GM12878 (cell line): ENCODE results near the gene ENPP6. TPM values are rescaled to one million over a fixed set of nuclear protein-coding genes. Genes with fewer than 3 reads are reported as not detected.

Experiments
- ATAC-seq: fragments of 200-7000 bp; cut with Tn5 transposase; 3 replicates; pipeline ENCODE4 v1.9.1; 2020; ENCODE audit warnings: mild to moderate bottlenecking, moderate library complexity
- BruUV-seq: library from RNA; stranded (reverse); fragments of 400-500 nt; replicated peaks from 2 replicates; lab custom pipeline; 2021; lab: Mats Ljungman, UMichigan
- CTCF ChIA-PET: fragments of 300-600 bp; sonication (Branson Sonifier 250); formaldehyde crosslinking; extraction: SDS; loops from one replicate; lab custom pipeline; 2021; ENCODE audit warnings: inconsistent platforms; lab: Yijun Ruan, JAX
- POLR2A ChIA-PET: fragments of 350-600 bp; formaldehyde crosslinking; extraction: SDS; loops from one replicate; lab custom pipeline; 2021; ENCODE audit warnings: inconsistent platforms; lab: Charles Lee
- RAD21 ChIA-PET: fragments of 300-600 bp; sonication (Branson Sonifier 250); formaldehyde crosslinking; loops from one replicate; lab custom pipeline; 2023; ENCODE audit warnings: antibody characterized with exemption; ENCODE audit not compliant: unreplicated experiment; lab: Charles Lee
- SMC1A ChIA-PET: fragments of 300-600 bp; sonication (Branson Sonifier 250); formaldehyde crosslinking; loops from one replicate; lab custom pipeline; 2023; ENCODE audit not compliant: unreplicated experiment, uncharacterized antibody; lab: Charles Lee
- DNase-seq: peaks from one replicate; pipeline ENCODE4 v3.0.0-alpha.2; 2011; ENCODE audit warnings: low read depth, low spot score
- FAIRE-seq: peaks from 3 replicates; lab custom pipeline; 2011; peaks lifted over from hg19 to GRCh38; lab: Jason Lieb, UNC
- H2AFZ ChIP-seq: 2 replicates; pipeline ENCODE4 v1.6.0; 2011; ENCODE audit warnings: low read depth, low read length, control low read depth; ENCODE audit not compliant: control insufficient read depth
- H3K27ac ChIP-seq: 2 replicates; pipeline ENCODE4 v1.5.1; 2011; ENCODE audit warnings: control low read depth; ENCODE audit not compliant: control insufficient read depth, insufficient read depth
- H3K27me3 ChIP-seq, 2 experiments: replicated peaks in 1 of 2; 2 replicates each; pipeline versions ENCODE4 v1.6.0 to v1.6.1; 2011; ENCODE audit warnings: low read length in 1 of 2; ENCODE audit not compliant: control insufficient read depth in 2 of 2, insufficient read depth in 2 of 2
- H3K36me3 ChIP-seq, 2 experiments: 2 replicates each; pipeline ENCODE4 v1.5.1; 2011; ENCODE audit warnings: low read length in 1 of 2; ENCODE audit not compliant: control insufficient read depth in 2 of 2, insufficient read depth in 2 of 2
- H3K4me1 ChIP-seq: 2 replicates; pipeline ENCODE4 v1.6.1; 2011; ENCODE audit warnings: mild to moderate bottlenecking, low read length, moderate library complexity, mixed read lengths; ENCODE audit not compliant: control insufficient read depth, insufficient read depth
- H3K4me2 ChIP-seq: 2 replicates; pipeline ENCODE4 v1.6.0; 2011; ENCODE audit warnings: control low read depth; ENCODE audit not compliant: control insufficient read depth, insufficient read depth
- H3K4me3 ChIP-seq: fragments of 200-600 bp; sonication (generic); 2 replicates; pipeline ENCODE4 v1.5.1; 2016
- H3K79me2 ChIP-seq: 2 replicates; pipeline ENCODE4 v1.6.0; 2011; ENCODE audit warnings: low read length; ENCODE audit not compliant: control insufficient read depth, insufficient read depth
- H3K9ac ChIP-seq: 2 replicates; pipeline ENCODE4 v1.8.0; 2011; ENCODE audit warnings: low read length, control low read depth, mixed read lengths; ENCODE audit not compliant: control insufficient read depth, insufficient read depth
- H3K9me3 ChIP-seq: replicated peaks from 3 replicates; pipeline ENCODE4 v1.5.1; 2011; ENCODE audit warnings: mild to moderate bottlenecking, low read length; ENCODE audit not compliant: control insufficient read depth, insufficient read depth
- H4K20me1 ChIP-seq: 2 replicates; pipeline ENCODE4 v1.6.0; 2011; ENCODE audit not compliant: control insufficient read depth, insufficient read depth
- CHD2 ChIP-seq: IDR thresholded peaks from 2 replicates; pipeline ENCODE4 v1.6.1; 2011; ENCODE audit warnings: low read depth, low read length, improper control_type of control experiment, borderline replicate concordance
- KDM1A ChIP-seq: fragments of 200-600 bp; sonication (generic); IDR thresholded peaks from 2 replicates; pipeline ENCODE4 v1.6.1; 2016; ENCODE audit warnings: borderline replicate concordance
- MYB ChIP-seq: fragments of 150-350 bp; IDR thresholded peaks from 2 replicates; pipeline ENCODE4 v1.6.1; 2014; ENCODE audit warnings: mild to moderate bottlenecking, low read depth, low read length, borderline replicate concordance
- TCF3 ChIP-seq: IDR thresholded peaks from 2 replicates; pipeline ENCODE4 v1.6.1; 2012; ENCODE audit warnings: low read depth, mild to moderate bottlenecking, low read length, borderline replicate concordance; ENCODE audit not compliant: insufficient read depth
- ZBTB4 ChIP-seq: fragments of 450-650 bp; formaldehyde crosslinking; IDR thresholded peaks from 2 replicates; pipeline ENCODE4 v1.4.0; 2022; ENCODE audit warnings: mild to moderate bottlenecking, moderate library complexity
- whole genome bisulfite sequencing: methylation state at CpG from one replicate; pipeline ENCODE4 v1.1.6; 2016; ENCODE audit warnings: low lambda C conversion rate; ENCODE audit not compliant: insufficient replicate concordance, insufficient coverage; ENCODE audit errors: missing lambda C conversion rate; 5-methylcytosine and 5-hydroxymethylcytosine counted together
- in situ Hi-C: fragments of 300-500 bp; cut with MboI; formaldehyde crosslinking; loops from 9 replicates; pipeline ENCODE4 v1.14.3; 2018; ENCODE audit warnings: mixed read lengths
- intact Hi-C: fragments of 100-400 bp; cut with micrococcal nuclease; formaldehyde crosslinking; loops from one replicate; pipeline ENCODE4 v1.14.2; 2022; ENCODE audit not compliant: unreplicated experiment
- polyA plus RNA-seq, 11 experiments: library from polyadenylated mRNA; depleted of rRNA in 4 of 11; unstranded in 6 of 11; stranded (reverse) in 5 of 11; fragments of >200 nt; fragmentation: Nextera tagmentation in 4 of 11; fragmentation: Illumina TruSeq in 1 of 11; extraction: Ambion mirVana in 4 of 11; extraction: Trizol in 1 of 11; gene quantifications; 1 replicate in 1 of 11; 2 replicates in 10 of 11; pipeline versions ENCODE4 v1.2.1 to v1.2.3, GENCODE V29; 2011 to 2016; ENCODE audit warnings: inconsistent platforms in 2 of 11, missing spikeins in 2 of 11, low read depth in 1 of 11
- total RNA-seq, 4 experiments: library from RNA; depleted of rRNA in 3 of 4; stranded (reverse); fragments of >200 nt in 3 of 4; fragmentation: Illumina TruSeq in 1 of 4; extraction: Trizol in 1 of 4; gene quantifications; 2 replicates each; pipeline versions ENCODE4 v1.2.1 to v1.2.3, GENCODE V29; 2013 to 2021

Gene ENPP6
- total and polyA plus RNA-seq, 10 of the 15 experiments (the other 5 are each of a cell fraction or from before 2014, with no cell fraction given), result 0.04 to 1.0 (median 0.44) TPM; not detected in 1

GRCh38 chr4:184190711-184191110 is 27.0 kb downstream of the ENPP6 start:
- POLR2A ChIA-PET, result no interaction called here
- RAD21 ChIA-PET, result no interaction called here
- no peaks in the 10 kb centered on the region for H3K27me3 ChIP-seq
- no peak for DNase-seq
- no peaks in the 10 kb centered on the region for H3K79me2 ChIP-seq
- no peak for TF ChIP-seq KDM1A
- H4K20me1 ChIP-seq, result no peaks in the 10 kb centered on the region
- H3K4me2 ChIP-seq, result no peak overlapping the region
- H3K4me1 ChIP-seq, result no peaks in the 10 kb centered on the region
- H3K27ac ChIP-seq, result no peak overlapping the region
- H3K4me3 ChIP-seq, result no peak overlapping the region
- no peak overlapping the region for H3K9ac ChIP-seq
- no peaks in the 10 kb centered on the region for H3K9me3 ChIP-seq
- intact Hi-C loops, result no loop called here
- FAIRE-seq, result no peak
- 34% methylated on average over 4 of the region's 4 CpGs for WGBS
- in situ Hi-C loops, result no loop called here
- no peak for ATAC-seq
- CTCF ChIA-PET, result no interaction called here
- SMC1A ChIA-PET, result no interaction called here
- H3K36me3 ChIP-seq, result no peaks in the 10 kb centered on the region
- no TSS peak for BruUV-seq
- H2AFZ ChIP-seq, result no peak overlapping the region

GRCh38 chr4:184189966-184190365 is 27.7 kb downstream of the ENPP6 start:
- Histone ChIP-seq H3K9ac (no peak overlapping the region), H3K36me3 (no peaks in the 10 kb centered on the region), H3K4me2 (no peak overlapping the region), H4K20me1 (no peaks in the 10 kb centered on the region), H2AFZ (no peak overlapping the region), H3K79me2 (no peaks in the 10 kb centered on the region), H3K4me1 (no peaks in the 10 kb centered on the region), H3K27me3 (no peaks in the 10 kb centered on the region), H3K9me3 (no peaks in the 10 kb centered on the region)
- 88% methylated on average over 4 of the region's 4 CpGs for WGBS
- in situ Hi-C loops, result no loop called here
- ChIA-PET SMC1A (no interaction called here), POLR2A (no interaction called here)
- ATAC-seq (no peak), DNase-seq (no peak)
- intact Hi-C loops, result no loop called here
- no TSS peak for BruUV-seq
- TF ChIP-seq TCF3, result no peak
- no peak for TF ChIP-seq ZBTB4 (CRISPR knock-in tag)
- no peak for TF ChIP-seq MYB
- TF ChIP-seq CHD2, result no peak
- TF ChIP-seq, all 136 proteins: peak for 0
- FAIRE-seq, result no peak
- Histone ChIP-seq H3K4me3 (no peak overlapping the region), H3K27ac (no peak overlapping the region)
- ChIA-PET CTCF (no interaction called here), RAD21 (no interaction called here)
